MM.1S (cell line): ENCODE results near the gene ADCY10.
"Not testable (repeated sequence)": the region's sequence is repeated elsewhere in the genome, so short reads cannot be mapped to it uniquely, and the experiment has no call there.

Experiments
- CTCF ChIP-seq: fragments of 300-600 bp; sonication (generic); IDR thresholded peaks from 2 replicates; pipeline ENCODE4 v1.5.1; 2016; ENCODE audit warnings: antibody characterized with exemption, low read length, mixed read lengths
- EZH2 ChIP-seq: fragments of 300-600 bp; sonication (generic); optimal IDR thresholded peaks from 2 replicates; pipeline ENCODE3; 2017; ENCODE audit warnings: low read depth, mild to moderate bottlenecking, antibody characterized with exemption, low read length, mixed read lengths

GRCh38 chr1:167866326-167866725 is 47.6 kb downstream of the ADCY10 start:
- not testable (repeated sequence) for TF ChIP-seq CTCF, EZH2
